GM21529 (cell line): ENCODE data around the gene PPEF1.

Experiments used
- ATAC-seq: cut with Tn5 transposase; IDR thresholded peaks from one replicate; pipeline ENCODE4 v1.9.1; 2021; ENCODE audit not compliant: unreplicated experiment

The PPEF1 gene

DNA sequence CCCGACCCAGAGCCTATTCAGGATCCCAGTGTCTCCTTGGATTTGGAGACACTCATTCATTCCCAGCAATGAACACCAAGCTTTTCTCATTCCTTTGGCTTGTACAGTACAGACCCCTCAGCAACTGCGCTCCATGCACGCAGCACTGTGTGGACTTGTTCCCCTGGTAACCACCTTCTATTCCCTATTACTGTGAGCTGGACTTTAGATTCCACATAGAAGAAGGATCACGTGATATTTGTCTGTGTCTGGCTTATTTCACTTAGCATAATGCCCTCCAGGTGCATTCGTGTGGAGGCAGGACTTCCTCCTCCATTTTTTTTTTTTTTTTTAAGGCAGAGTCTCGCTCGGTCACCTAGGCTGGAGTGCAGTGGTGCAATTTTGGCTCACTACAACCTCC lies 170.0 kb downstream of the PPEF1 start:
- no peak for ATAC-seq
